D721Med (cell line): ENCODE measurements around the gene ADAMTS6.

ENCODE experiments used
- DNase-seq: peaks from one replicate; pipeline ENCODE4 v3.0.0; 2011; ENCODE audit warnings: low spot score; ENCODE audit not compliant: insufficient read length
- FAIRE-seq: peaks from 2 replicates; lab custom pipeline; 2011; peaks lifted over from hg19 to GRCh38; lab: Jason Lieb, UNC
- CTCF ChIP-seq: IDR thresholded peaks from 2 replicates; pipeline ENCODE4 v1.5.1; 2012; ENCODE audit warnings: mild to moderate bottlenecking, control low read depth; ENCODE audit not compliant: insufficient read depth; ENCODE audit errors: missing control alignments

ADAMTS6 gene

GRCh38 chr5:65268525-65268924 is 213.2 kb downstream of the ADAMTS6 start:
- no peak for TF ChIP-seq CTCF
- FAIRE-seq (no peak), DNase-seq (no peak)

GRCh38 chr5:65264420-65264819 is 217.3 kb downstream of the ADAMTS6 start:
- no peak for TF ChIP-seq CTCF
- no peak for FAIRE-seq
- no peak for DNase-seq

GRCh38 chr5:65263321-65263720 is 218.4 kb downstream of the ADAMTS6 start:
- DNase-seq (no peak), FAIRE-seq (no peak)
- TF ChIP-seq CTCF: no peak

GRCh38 chr5:65262649-65263059 is 219.1 kb downstream of the ADAMTS6 start:
- FAIRE-seq (no peak), DNase-seq (no peak)
- TF ChIP-seq CTCF: no peak

GRCh38 chr5:65262096-65262495 is 219.6 kb downstream of the ADAMTS6 start:
- DNase-seq: no peak

GRCh38 chr5:65261499-65261898 is 220.2 kb downstream of the ADAMTS6 start:
- DNase-seq (no peak), FAIRE-seq (no peak)
- no peak for TF ChIP-seq CTCF

More at GRCh38 chr5:65262096-65262495, 219.6 kb downstream of the ADAMTS6 start:
- no peak for TF ChIP-seq CTCF
- no peak for FAIRE-seq

GRCh38 chr5:65255294-65255693 is 226.4 kb downstream of the ADAMTS6 start:
- no peak for TF ChIP-seq CTCF
- no peak for DNase-seq
- FAIRE-seq: no peak
